ENCODE measurements around the gene DNAH7. TPM values are rescaled to one million over a fixed set of nuclear protein-coding genes. Genes with fewer than 3 reads are reported as not detected.

The DNAH7 gene
- total and polyA plus RNA-seq, 2 donors (not counting 1 experiment from before 2014, with no cell fraction given): 0.01 to 0.05 TPM

GRCh38 chr2:195727106-195727505 is 341.5 kb downstream of the DNAH7 start:
- Histone ChIP-seq H4K20me1 (ENCODE audit: control insufficient read depth, insufficient read depth, low read length, poor library complexity, severe bottlenecking) (no peaks in the 10 kb centered on the region), H3K27me3 (replicated peaks in 1 of 4; ENCODE audit: control extremely low read depth in 1 of 4, control insufficient read depth in 3 of 4, insufficient read depth in 4 of 4, low read length in 3 of 4) (no peaks in the 10 kb centered on the region), H3K4me2 (replicated peaks; ENCODE audit: low read depth, low read length, poor library complexity, severe bottlenecking) (no peak overlapping the region), H3K9me3 (ENCODE audit: control extremely low read depth in 1 of 3, control insufficient read depth in 2 of 3, insufficient read depth in 1 of 3, low read length in 2 of 3) (no peaks in the 10 kb centered on the region), H3K27ac (ENCODE audit: low read length in 2 of 2) (no peak overlapping the region), H3K36me3 (replicated peaks in 1 of 2; ENCODE audit: control extremely low read depth in 1 of 2, control insufficient read depth in 1 of 2, extremely low read depth in 1 of 2, insufficient read depth in 2 of 2, low read length in 1 of 2) (peaks cover 3 to 33% of the 10 kb centered on the region in 2 experiments), H3K4me1 (ENCODE audit: control insufficient read depth in 2 of 2, insufficient read depth in 2 of 2, low read length in 2 of 2) (no peaks in the 10 kb centered on the region), H3K4me3 (ENCODE audit: control extremely low read depth in 1 of 5, extremely low read depth in 1 of 5, insufficient read depth in 1 of 5, low read depth in 2 of 5, low read length in 4 of 5) (no peak overlapping the region), H3K79me2 (ENCODE audit: control insufficient read depth, insufficient read depth, low read length) (no peaks in the 10 kb centered on the region), H2AFZ (ENCODE audit: insufficient read depth, low read depth, low read length, poor library complexity, severe bottlenecking) (no peak overlapping the region), H3K9ac (ENCODE audit: low read length) (no peak overlapping the region)
- intact Hi-C loops (cut with micrococcal nuclease): no loop called here
- WGBS (ENCODE audit: insufficient coverage): no CpG with 5 or more reads among the region's 4 CpGs
- CTCF ChIA-PET: interaction anchor here (0.7 kb wide), 1 partner anchor 71 kb away, joined by 3 read pairs; no protein-coding TSS in a partner anchor
- POLR2A ChIA-PET: no interaction called here
- Mint-ChIP-seq H3K4me1 (no peaks in the 10 kb centered on the region), H3K9me3 (ENCODE audit: insufficient read depth) (no peaks in the 10 kb centered on the region), H3K27me3 (no peaks in the 10 kb centered on the region), H3K4me3 (no peak overlapping the region), H3K27ac (no peak overlapping the region)
- ATAC-seq (ENCODE audit: low read depth) (no peak), DNase-seq (no peak)
- no peak for TF ChIP-seq CTCF (IDR thresholded peaks at IDR 0.05)
- no peak for TF ChIP-seq EZH2 (IDR thresholded peaks at IDR 0.05; ENCODE audit: borderline replicate concordance, insufficient read depth, low read depth, low read length, poor library complexity, severe bottlenecking)

- DNase-seq (no peak), ATAC-seq (ENCODE audit: low read depth) (no peak)
- Histone ChIP-seq H4K20me1 (ENCODE audit: control insufficient read depth, insufficient read depth, low read length, poor library complexity, severe bottlenecking) (no peaks in the 10 kb centered on the region), H2AFZ (ENCODE audit: insufficient read depth, low read depth, low read length, poor library complexity, severe bottlenecking) (no peak overlapping the region), H3K4me1 (ENCODE audit: control insufficient read depth in 2 of 2, insufficient read depth in 2 of 2, low read length in 2 of 2) (no peaks in the 10 kb centered on the region), H3K9me3 (ENCODE audit: control extremely low read depth in 1 of 3, control insufficient read depth in 2 of 3, insufficient read depth in 1 of 3, low read length in 2 of 3) (no peaks in the 10 kb centered on the region), H3K27me3 (replicated peaks in 1 of 4; ENCODE audit: control extremely low read depth in 1 of 4, control insufficient read depth in 3 of 4, insufficient read depth in 4 of 4, low read length in 3 of 4) (no peaks in the 10 kb centered on the region), H3K79me2 (ENCODE audit: control insufficient read depth, insufficient read depth, low read length) (no peaks in the 10 kb centered on the region), H3K4me3 (ENCODE audit: control extremely low read depth in 1 of 5, extremely low read depth in 1 of 5, insufficient read depth in 1 of 5, low read depth in 2 of 5, low read length in 4 of 5) (no peak overlapping the region), H3K36me3 (replicated peaks in 1 of 2; ENCODE audit: control extremely low read depth in 1 of 2, control insufficient read depth in 1 of 2, extremely low read depth in 1 of 2, insufficient read depth in 2 of 2, low read length in 1 of 2) (peaks cover 6 to 30% of the 10 kb centered on the region in 2 experiments), H3K4me2 (replicated peaks; ENCODE audit: low read depth, low read length, poor library complexity, severe bottlenecking) (no peak overlapping the region), H3K9ac (ENCODE audit: low read length) (no peak overlapping the region), H3K27ac (ENCODE audit: low read length in 2 of 2) (no peak overlapping the region)
- no peak overlapping the region for H3K4me3 Mint-ChIP-seq
- H3K9me3 Mint-ChIP-seq (ENCODE audit: insufficient read depth): no peaks in the 10 kb centered on the region
- intact Hi-C loops (cut with micrococcal nuclease): no loop called here
- no peaks in the 10 kb centered on the region for H3K4me1 Mint-ChIP-seq
- H3K27me3 Mint-ChIP-seq: no peaks in the 10 kb centered on the region
- CTCF ChIA-PET: interaction anchor here (0.7 kb wide), 1 partner anchor 223 kb away, joined by 4 read pairs; no protein-coding TSS in a partner anchor
- TF ChIP-seq EZH2 (IDR thresholded peaks at IDR 0.05; ENCODE audit: borderline replicate concordance, insufficient read depth, low read depth, low read length, poor library complexity, severe bottlenecking) (no peak), CTCF (IDR thresholded peaks at IDR 0.05) (no peak)
- H3K27ac Mint-ChIP-seq: no peak overlapping the region
- WGBS (ENCODE audit: insufficient coverage): no CpG with 5 or more reads among the region's 1 CpG
- POLR2A ChIA-PET: no interaction called here
Observed at GRCh38 chr2:195722075-195722474, 346.6 kb downstream of the DNAH7 start.
